Pons (tissue), 1 donor: ENCODE data around the gene UMODL1.

ENCODE experiments used
- DNase-seq: peaks from one replicate; pipeline ENCODE4 v3.0.0-alpha.2; 2016; ENCODE audit warnings: low spot score

Gene UMODL1

GRCh38 chr21:42071146-42071737 is at the start of gene UMODL1:
Gene UMODL1 (plus strand): TSS chr21:42071317. CDS start chr21:42071317, 0 bp downstream.
- no peak for DNase-seq

- peak; percentile 41 for DNase-seq
Measured at GRCh38 chr21:42021371-42022090, 49.6 kb upstream of the UMODL1 start.

- DNase-seq: no peak
Measured at GRCh38 chr21:42022091-42022430, 49.1 kb upstream of the UMODL1 start.

- no peak for DNase-seq
Measured at GRCh38 chr21:42022906-42023305, 48.2 kb upstream of the UMODL1 start.

- DNase-seq: no peak
Measured at GRCh38 chr21:42025376-42026081, 45.6 kb upstream of the UMODL1 start.

- no peak for DNase-seq
Measured at GRCh38 chr21:42026082-42026435, 45.1 kb upstream of the UMODL1 start.

- DNase-seq: no peak
Measured at GRCh38 chr21:42027085-42027821, 43.9 kb upstream of the UMODL1 start.

GRCh38 chr21:42027822-42028765 is 43.0 kb upstream of the UMODL1 start:
- DNase-seq: no peak

GRCh38 chr21:42028766-42029425 is 42.2 kb upstream of the UMODL1 start:
- DNase-seq: no peak

- DNase-seq: no peak
Measured at GRCh38 chr21:42030311-42030710, 40.8 kb upstream of the UMODL1 start.

- no peak for DNase-seq
Measured at GRCh38 chr21:42031241-42031640, 39.9 kb upstream of the UMODL1 start.

GRCh38 chr21:42031816-42032215 is 39.3 kb upstream of the UMODL1 start:
- DNase-seq: no peak

- no peak for DNase-seq
Measured at GRCh38 chr21:42032266-42032665, 38.9 kb upstream of the UMODL1 start.

- DNase-seq: no peak
Measured at GRCh38 chr21:42032968-42033367, 38.1 kb upstream of the UMODL1 start.

- no peak for DNase-seq
Measured at GRCh38 chr21:42036313-42036712, 34.8 kb upstream of the UMODL1 start.

- DNase-seq: no peak
Measured at GRCh38 chr21:42037516-42037915, 33.6 kb upstream of the UMODL1 start.

- no peak for DNase-seq
Measured at GRCh38 chr21:42037943-42038342, 33.2 kb upstream of the UMODL1 start.

GRCh38 chr21:42038393-42038792 is 32.7 kb upstream of the UMODL1 start:
- DNase-seq: no peak

- DNase-seq: no peak
Measured at GRCh38 chr21:42038826-42039425, 32.2 kb upstream of the UMODL1 start.

- DNase-seq: no peak
Measured at GRCh38 chr21:42039470-42039901, 31.6 kb upstream of the UMODL1 start.
